HEK293 (cell line): ENCODE results near the gene CRLF2.
A peak's percentile ranks its signal among the peaks of the same experiment; 100 is the strongest.

ENCODE experiments used
- CTCF ChIA-PET: fragments of 350-600 bp; formaldehyde crosslinking; extraction: SDS; loops from one replicate; lab custom pipeline; 2021; ENCODE audit warnings: antibody characterized with exemption; lab: Yijun Ruan, JAX
- POLR2A ChIA-PET: fragments of 300-600 bp; formaldehyde crosslinking; extraction: SDS; loops from one replicate; lab custom pipeline; 2020; ENCODE audit warnings: antibody characterized with exemption, inconsistent platforms; lab: Yijun Ruan, JAX
- H3K27ac ChIP-seq: fragments of 200-500 bp; sonication (Bioruptor generic); 2 replicates; pipeline ENCODE4 v1.5.1; 2014; ENCODE audit warnings: low read depth, low read length, control low read depth, inconsistent platforms; ENCODE audit errors: extremely low read depth
- H3K36me3 ChIP-seq, 2 experiments: fragments of 200-500 bp in 1 of 2; sonication (Bioruptor generic) in 1 of 2; 1 replicate in 1 of 2; 2 replicates in 1 of 2; pipeline ENCODE4 v1.5.1; 2014 to 2017; ENCODE audit warnings: inconsistent platforms in 2 of 2, low read length in 2 of 2; ENCODE audit not compliant: control insufficient read depth in 2 of 2, insufficient read depth in 1 of 2
- H3K4me1 ChIP-seq: fragments of 200-500 bp; sonication (Bioruptor generic); 2 replicates; pipeline ENCODE4 v1.5.1; 2014; ENCODE audit warnings: mild to moderate bottlenecking, low read length, inconsistent platforms; ENCODE audit not compliant: control insufficient read depth, insufficient read depth
- H3K4me3 ChIP-seq: 2 replicates; pipeline ENCODE4 v1.5.1; 2011; ENCODE audit warnings: low read depth, mild to moderate bottlenecking, control low read depth, low read length, moderate library complexity
- H3K9me3 ChIP-seq: fragments of 200-500 bp; sonication (Bioruptor generic); 2 replicates; pipeline ENCODE4 v1.5.1; 2014; ENCODE audit warnings: low read depth, low read length, inconsistent platforms; ENCODE audit not compliant: control insufficient read depth, insufficient read depth
- BCL11B ChIP-seq: fragments of 450-650 bp; formaldehyde crosslinking; IDR thresholded peaks from 2 replicates; pipeline ENCODE4 v1.5.1; 2016; ENCODE audit warnings: low read depth, missing biosample characterization, missing genetic modification characterization
- GLIS2 ChIP-seq: fragments of 450-650 bp; formaldehyde crosslinking; IDR thresholded peaks from 2 replicates; pipeline ENCODE4 v1.5.1; 2016; ENCODE audit warnings: missing biosample characterization, missing genetic modification characterization
- HOXA7 ChIP-seq: sonication (generic); formaldehyde crosslinking; IDR thresholded peaks from 2 replicates; pipeline ENCODE4 v1.8.1; 2022; ENCODE audit warnings: missing genetic modification reagents, borderline replicate concordance
- HOXD13 ChIP-seq: sonication (generic); formaldehyde crosslinking; IDR thresholded peaks from 2 replicates; pipeline ENCODE4 v1.8.0; 2022; ENCODE audit warnings: missing genetic modification reagents, borderline replicate concordance
- INSM2 ChIP-seq: fragments of 450-650 bp; formaldehyde crosslinking; IDR thresholded peaks from 2 replicates; pipeline ENCODE4 v1.5.1; 2016; ENCODE audit warnings: missing biosample characterization, missing genetic modification characterization
- KLF7 ChIP-seq: fragments of 450-650 bp; formaldehyde crosslinking; IDR thresholded peaks from 2 replicates; pipeline ENCODE4 v1.5.1; 2016; ENCODE audit warnings: missing biosample characterization, missing genetic modification characterization, borderline replicate concordance
- KLF8 ChIP-seq: fragments of 450-650 bp; formaldehyde crosslinking; IDR thresholded peaks from 2 replicates; pipeline ENCODE4 v1.5.1; 2016; ENCODE audit warnings: missing biosample characterization, missing genetic modification characterization
- PRDM6 ChIP-seq: fragments of 450-650 bp; formaldehyde crosslinking; IDR thresholded peaks from 2 replicates; pipeline ENCODE4 v1.5.1; 2017; ENCODE audit warnings: missing biosample characterization, missing genetic modification characterization
- SALL2 ChIP-seq: fragments of 450-650 bp; formaldehyde crosslinking; IDR thresholded peaks from 2 replicates; pipeline ENCODE4 v1.5.0; 2017; ENCODE audit warnings: missing biosample characterization, mild to moderate bottlenecking, missing genetic modification characterization, borderline replicate concordance
- SP2 ChIP-seq: fragments of 450-650 bp; formaldehyde crosslinking; IDR thresholded peaks from 2 replicates; pipeline ENCODE4 v1.5.1; 2016; ENCODE audit warnings: missing biosample characterization, missing genetic modification characterization
- TSHZ1 ChIP-seq: fragments of 450-650 bp; formaldehyde crosslinking; IDR thresholded peaks from 2 replicates; pipeline ENCODE4 v1.5.1; 2016; ENCODE audit warnings: missing biosample characterization, missing genetic modification characterization, borderline replicate concordance
- ZBTB48 ChIP-seq: fragments of 450-650 bp; formaldehyde crosslinking; IDR thresholded peaks from 2 replicates; pipeline ENCODE4 v1.5.1; 2016; ENCODE audit warnings: missing biosample characterization, missing genetic modification characterization
- ZEB2 ChIP-seq: fragments of 450-650 bp; formaldehyde crosslinking; IDR thresholded peaks from 2 replicates; pipeline ENCODE4 v1.5.1; 2016; ENCODE audit warnings: missing biosample characterization, missing genetic modification characterization
- ZFHX2 ChIP-seq: fragments of 450-650 bp; formaldehyde crosslinking; conservative IDR thresholded peaks from 2 replicates; pipeline ENCODE4 v1.5.1; 2016; ENCODE audit warnings: missing biosample characterization, missing genetic modification characterization
- ZFP3 ChIP-seq: fragments of 450-650 bp; formaldehyde crosslinking; IDR thresholded peaks from 2 replicates; pipeline ENCODE4 v1.5.1; 2016; ENCODE audit warnings: low read depth, missing biosample characterization, missing genetic modification characterization
- ZNF140 ChIP-seq: fragments of 450-650 bp; formaldehyde crosslinking; IDR thresholded peaks from 2 replicates; pipeline ENCODE4 v1.5.1; 2016; ENCODE audit warnings: missing biosample characterization, missing genetic modification characterization
- ZNF157 ChIP-seq: fragments of 450-650 bp; formaldehyde crosslinking; IDR thresholded peaks from 2 replicates; pipeline ENCODE4 v1.5.1; 2016; ENCODE audit warnings: missing biosample characterization, missing genetic modification characterization
- ZNF175 ChIP-seq: fragments of 450-650 bp; formaldehyde crosslinking; IDR thresholded peaks from 2 replicates; pipeline ENCODE4 v1.5.1; 2016; ENCODE audit warnings: missing biosample characterization, missing genetic modification characterization
- ZNF18 ChIP-seq: fragments of 450-650 bp; formaldehyde crosslinking; IDR thresholded peaks from 2 replicates; pipeline ENCODE4 v1.5.1; 2016; ENCODE audit warnings: missing biosample characterization, missing genetic modification characterization
- ZNF202 ChIP-seq: fragments of 450-650 bp; formaldehyde crosslinking; IDR thresholded peaks from 2 replicates; pipeline ENCODE4 v1.5.1; 2016; ENCODE audit warnings: missing biosample characterization, missing genetic modification characterization, borderline replicate concordance
- ZNF23 ChIP-seq: fragments of 450-650 bp; formaldehyde crosslinking; IDR thresholded peaks from 2 replicates; pipeline ENCODE4 v1.5.1; 2016; ENCODE audit warnings: missing biosample characterization, missing genetic modification characterization, borderline replicate concordance
- ZNF248 ChIP-seq: fragments of 450-650 bp; formaldehyde crosslinking; IDR thresholded peaks from 2 replicates; pipeline ENCODE4 v1.5.1; 2017; ENCODE audit warnings: missing biosample characterization, missing genetic modification characterization
- ZNF274 ChIP-seq, 2 experiments: fragments of 200-500 bp in 1 of 2; fragments of 450-650 bp in 1 of 2; sonication (Bioruptor generic) in 1 of 2; formaldehyde crosslinking in 1 of 2; IDR thresholded peaks; 2 replicates each; pipeline versions ENCODE4 v1.5.1 to v1.6.1; 2014 to 2016; ENCODE audit warnings: borderline replicate concordance in 1 of 2, inconsistent platforms in 1 of 2, low read length in 1 of 2, missing biosample characterization in 1 of 2, missing genetic modification characterization in 1 of 2
- ZNF324 ChIP-seq: fragments of 450-650 bp; formaldehyde crosslinking; IDR thresholded peaks from 2 replicates; pipeline ENCODE4 v1.5.1; 2016; ENCODE audit warnings: missing biosample characterization, missing genetic modification characterization
- ZNF658 ChIP-seq: fragments of 450-650 bp; formaldehyde crosslinking; IDR thresholded peaks from 2 replicates; pipeline ENCODE4; 2016; ENCODE audit warnings: missing biosample characterization, missing genetic modification characterization
- ZNF660 ChIP-seq: fragments of 450-650 bp; IDR thresholded peaks from 2 replicates; pipeline ENCODE4 v1.5.1; 2018; ENCODE audit warnings: missing biosample characterization, mild to moderate bottlenecking, missing genetic modification characterization
- ZNF670 ChIP-seq: fragments of 450-650 bp; formaldehyde crosslinking; IDR thresholded peaks from 2 replicates; pipeline ENCODE4 v1.5.1; 2016; ENCODE audit warnings: missing biosample characterization, missing genetic modification characterization, low read depth
- ZNF76 ChIP-seq: fragments of 450-650 bp; formaldehyde crosslinking; IDR thresholded peaks from 2 replicates; pipeline ENCODE4; 2016; ENCODE audit warnings: low read depth, missing biosample characterization, missing genetic modification characterization, borderline replicate concordance
- ZNF768 ChIP-seq: fragments of 450-650 bp; formaldehyde crosslinking; IDR thresholded peaks from 2 replicates; pipeline ENCODE4 v1.5.1; 2018; ENCODE audit warnings: missing biosample characterization, mild to moderate bottlenecking, missing genetic modification characterization
- ZNF785 ChIP-seq: fragments of 450-650 bp; formaldehyde crosslinking; IDR thresholded peaks from 2 replicates; pipeline ENCODE4 v1.5.1; 2016; ENCODE audit warnings: missing biosample characterization, missing genetic modification characterization

The CRLF2 gene

GRCh38 chrX:1213971-1214370, 1.5 kb upstream of the CRLF2 start:
- Histone ChIP-seq H3K9me3 (no peaks in the 10 kb centered on the region), H3K36me3 (no peaks in the 10 kb centered on the region), H3K4me3 (no peak overlapping the region), H3K27ac (no peak overlapping the region), H3K4me1 (no peaks in the 10 kb centered on the region)
- ChIA-PET POLR2A (no interaction called here), CTCF (no interaction called here)
- no peak for TF ChIP-seq ZNF18 (tag by site-specific recombination)
- TF ChIP-seq ZBTB48 (tag by site-specific recombination), result no peak
- TF ChIP-seq ZNF76 (tag by site-specific recombination), result no peak
- no peak for TF ChIP-seq ZNF202
- TF ChIP-seq HOXD13 (CRISPR knock-in tag), result no peak
- no peak for TF ChIP-seq GLIS2
- no peak for TF ChIP-seq ZNF324 (tag by site-specific recombination)
- TF ChIP-seq ZNF785 (tag by site-specific recombination), result no peak
- no peak for TF ChIP-seq ZFHX2 (tag by site-specific recombination)
- TF ChIP-seq INSM2, result no peak
- TF ChIP-seq HOXA7, result no peak
- TF ChIP-seq ZNF670 (tag by site-specific recombination), result no peak
- TF ChIP-seq ZNF248, result no peak
- TF ChIP-seq ZNF768 (tag by site-specific recombination), result no peak

- POLR2A ChIA-PET, result no interaction called here
- Histone ChIP-seq H3K4me3 (no peak overlapping the region), H3K36me3 (no peaks in the 10 kb centered on the region), H3K27ac (no peak overlapping the region), H3K9me3 (no peaks in the 10 kb centered on the region), H3K4me1 (no peaks in the 10 kb centered on the region)
- CTCF ChIA-PET, result no interaction called here
- TF ChIP-seq ZNF157 (tag by site-specific recombination), result no peak
- no peak for TF ChIP-seq ZFP3 (tag by site-specific recombination)
- no peak for TF ChIP-seq TSHZ1
- no peak for TF ChIP-seq PRDM6 (tag by site-specific recombination)
- no peak for TF ChIP-seq ZNF23
- TF ChIP-seq SALL2 (tag by site-specific recombination), result no peak
- TF ChIP-seq ZNF140 (tag by site-specific recombination), result no peak
- no peak for TF ChIP-seq BCL11B (tag by site-specific recombination)
- no peak for TF ChIP-seq KLF8 (tag by site-specific recombination)
- TF ChIP-seq KLF7, result no peak
- no peak for TF ChIP-seq SP2 (tag by site-specific recombination)
- no peak for TF ChIP-seq ZNF658 (tag by site-specific recombination)
- TF ChIP-seq ZEB2 (tag by site-specific recombination), result no peak
- peak; percentile 42; the same call in 1 of the 2 replicates for TF ChIP-seq ZNF202
- no peak for TF ChIP-seq ZNF274 (IDR thresholded peaks at IDR 0.05; ENCODE audit: low read length)
- no peak for TF ChIP-seq ZNF274 (tag by site-specific recombination; IDR thresholded peaks at IDR 0.05; ENCODE audit: borderline replicate concordance)
- TF ChIP-seq ZNF660 (tag by site-specific recombination), result no peak
- TF ChIP-seq ZNF175, result no peak
Measured at GRCh38 chrX:1210844-1211243, 1.6 kb downstream of the CRLF2 start.
